Erythroblast (primary cell): ENCODE data around the gene SLC5A9.

Experiments used
- GATA1 ChIP-seq: IDR thresholded peaks from 2 replicates; pipeline ENCODE4 v1.6.1; 2011; ENCODE audit warnings: low read depth, mild to moderate bottlenecking, control low read depth, low read length, moderate library complexity
- POLR2A ChIP-seq: IDR thresholded peaks from 2 replicates; pipeline ENCODE4 v1.6.1; 2011; ENCODE audit warnings: mild to moderate bottlenecking, low read length

DNA sequence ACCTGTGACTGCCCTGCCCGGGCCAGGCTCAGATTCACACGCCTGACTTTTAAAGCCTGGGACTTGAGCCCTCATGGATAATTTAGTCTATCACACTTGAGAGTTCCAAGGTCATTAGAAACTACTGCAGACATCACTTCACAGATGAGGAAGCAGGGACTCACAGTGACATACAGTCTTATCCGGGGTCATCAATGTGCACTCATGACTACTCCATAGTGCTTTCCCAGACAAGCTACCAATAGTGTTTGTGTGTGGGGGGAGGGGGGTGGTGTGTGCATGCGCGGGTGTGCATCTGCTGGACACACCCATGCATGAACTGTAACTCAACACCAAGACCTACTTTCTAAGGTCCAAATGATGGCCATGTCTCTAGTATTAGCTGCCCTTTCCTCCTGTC is 16.1 kb upstream of the SLC5A9 start:
- TF ChIP-seq POLR2A: no peak
- no peak for TF ChIP-seq GATA1
